Measurements from ENCODE around the gene ITSN2.

The ITSN2 gene

DNA sequence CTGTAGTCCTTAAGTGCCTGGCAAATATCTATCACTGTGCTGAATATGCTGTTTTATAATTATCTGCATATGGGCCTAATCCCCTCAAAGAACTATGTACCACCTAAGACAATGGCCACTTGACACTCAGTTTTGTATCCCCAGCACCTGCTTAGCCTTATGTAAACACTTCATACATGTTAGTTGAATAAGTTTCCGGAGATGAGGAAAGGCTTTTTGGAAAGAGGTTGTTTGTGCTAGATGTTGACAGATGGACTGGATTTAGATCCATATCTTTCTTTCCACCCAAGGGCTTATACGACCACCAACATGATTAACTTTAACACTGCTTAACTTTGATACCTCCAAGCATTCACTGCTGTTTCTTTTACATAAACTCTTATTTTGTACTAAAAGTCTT lies 122.2 kb downstream of the ITSN2 start:
- DNase-seq (ENCODE audit: low spot score), result no peak
- in situ Hi-C loops (cut with MboI; ENCODE audit: low sequenced_read_pairs, unreplicated experiment), result loop anchor here (10.0 kb wide), 1 partner anchor 147 kb away; no protein-coding TSS in a partner anchor
- TF ChIP-seq, protein P1, sequence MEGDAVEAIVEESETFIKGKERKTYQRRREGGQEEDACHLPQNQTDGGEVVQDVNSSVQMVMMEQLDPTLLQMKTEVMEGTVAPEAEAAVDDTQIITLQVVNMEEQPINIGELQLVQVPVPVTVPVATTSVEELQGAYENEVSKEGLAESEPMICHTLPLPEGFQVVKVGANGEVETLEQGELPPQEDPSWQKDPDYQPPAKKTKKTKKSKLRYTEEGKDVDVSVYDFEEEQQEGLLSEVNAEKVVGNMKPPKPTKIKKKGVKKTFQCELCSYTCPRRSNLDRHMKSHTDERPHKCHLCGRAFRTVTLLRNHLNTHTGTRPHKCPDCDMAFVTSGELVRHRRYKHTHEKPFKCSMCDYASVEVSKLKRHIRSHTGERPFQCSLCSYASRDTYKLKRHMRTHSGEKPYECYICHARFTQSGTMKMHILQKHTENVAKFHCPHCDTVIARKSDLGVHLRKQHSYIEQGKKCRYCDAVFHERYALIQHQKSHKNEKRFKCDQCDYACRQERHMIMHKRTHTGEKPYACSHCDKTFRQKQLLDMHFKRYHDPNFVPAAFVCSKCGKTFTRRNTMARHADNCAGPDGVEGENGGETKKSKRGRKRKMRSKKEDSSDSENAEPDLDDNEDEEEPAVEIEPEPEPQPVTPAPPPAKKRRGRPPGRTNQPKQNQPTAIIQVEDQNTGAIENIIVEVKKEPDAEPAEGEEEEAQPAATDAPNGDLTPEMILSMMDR (IDR thresholded peaks at IDR 0.05; ENCODE audit: borderline replicate concordance, control extremely low read depth, extremely low read depth, insufficient read depth, missing control alignments), result no peak

DNA sequence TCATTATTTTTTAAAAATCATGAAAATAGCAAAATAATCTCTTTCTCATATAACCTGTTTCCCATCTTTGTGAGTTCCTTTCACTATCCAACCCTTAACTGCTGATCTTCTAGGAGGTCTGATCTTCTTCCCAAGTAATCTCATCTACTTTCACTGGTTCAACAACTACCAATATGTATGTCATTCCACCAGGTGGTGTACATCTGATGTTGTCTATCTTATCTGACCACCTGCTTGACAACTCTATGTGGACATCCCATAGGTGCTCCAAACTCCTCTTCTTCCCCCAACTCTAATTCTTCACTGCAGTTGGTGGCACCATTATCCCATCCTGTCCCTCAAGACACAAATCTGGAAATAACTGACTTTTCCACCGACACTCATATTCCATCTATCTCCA lies 123.0 kb downstream of the ITSN2 start:
- in situ Hi-C loops (cut with MboI; ENCODE audit: low sequenced_read_pairs, unreplicated experiment), result loop anchor here (10.0 kb wide), 1 partner anchor 147 kb away; no protein-coding TSS in a partner anchor
- TF ChIP-seq, protein P1 (IDR thresholded peaks at IDR 0.05; ENCODE audit: borderline replicate concordance, control extremely low read depth, extremely low read depth, insufficient read depth, missing control alignments), result peak; percentile 14
- DNase-seq (ENCODE audit: low spot score), result no peak

DNA sequence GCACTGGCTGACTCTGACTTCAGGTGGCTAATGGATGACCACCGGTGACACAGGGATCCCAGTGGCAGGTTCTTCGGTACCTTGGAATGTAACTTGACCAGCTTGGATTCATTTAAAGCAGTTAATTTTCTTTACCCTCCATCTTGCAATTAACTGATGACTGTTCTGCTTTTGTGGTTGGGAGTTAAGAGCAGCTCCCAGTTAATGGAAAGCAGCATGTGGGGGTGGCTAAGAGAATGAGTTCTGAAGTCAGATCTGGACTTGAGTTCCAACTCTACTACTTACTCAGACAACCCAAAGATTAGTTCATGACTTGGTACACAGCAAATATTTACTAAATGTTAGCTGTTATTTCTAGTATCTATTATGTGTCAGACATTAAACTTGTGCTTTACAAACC lies 127.0 kb downstream of the ITSN2 start:
- in situ Hi-C loops (cut with MboI; ENCODE audit: low sequenced_read_pairs, unreplicated experiment), result loop anchor here (10.0 kb wide), 1 partner anchor 151 kb away; no protein-coding TSS in a partner anchor
- no peak for DNase-seq (ENCODE audit: low spot score)
- TF ChIP-seq, protein P1 (IDR thresholded peaks at IDR 0.05; ENCODE audit: borderline replicate concordance, control extremely low read depth, extremely low read depth, insufficient read depth, missing control alignments), result no peak

DNA sequence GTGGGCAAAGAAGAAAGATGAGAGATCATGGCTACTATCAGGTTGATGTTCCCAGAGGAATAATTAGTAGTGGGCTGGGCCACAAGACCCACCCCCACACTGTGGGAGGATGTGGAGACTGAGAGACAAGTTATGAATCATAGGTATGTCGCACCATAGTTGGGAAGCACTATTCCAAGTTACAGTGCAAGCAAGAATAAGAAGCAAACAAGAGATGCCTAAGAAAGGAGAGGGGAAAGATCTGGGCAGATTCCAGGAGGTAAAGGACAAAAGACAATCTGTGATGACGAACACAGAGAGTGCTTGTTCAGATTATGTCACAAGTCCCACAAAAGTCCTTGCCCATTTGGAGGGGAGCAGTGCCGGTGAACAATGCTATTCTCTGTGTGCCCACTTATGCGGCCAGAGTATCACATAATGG lies 128.9 kb downstream of the ITSN2 start:
- TF ChIP-seq, protein P1 (IDR thresholded peaks at IDR 0.05; ENCODE audit: borderline replicate concordance, control extremely low read depth, extremely low read depth, insufficient read depth, missing control alignments), result no peak
- DNase-seq (ENCODE audit: low spot score), result no peak
- in situ Hi-C loops (cut with MboI; ENCODE audit: low sequenced_read_pairs, unreplicated experiment), result loop anchor here (10.0 kb wide), 1 partner anchor 153 kb away; no protein-coding TSS in a partner anchor

DNA sequence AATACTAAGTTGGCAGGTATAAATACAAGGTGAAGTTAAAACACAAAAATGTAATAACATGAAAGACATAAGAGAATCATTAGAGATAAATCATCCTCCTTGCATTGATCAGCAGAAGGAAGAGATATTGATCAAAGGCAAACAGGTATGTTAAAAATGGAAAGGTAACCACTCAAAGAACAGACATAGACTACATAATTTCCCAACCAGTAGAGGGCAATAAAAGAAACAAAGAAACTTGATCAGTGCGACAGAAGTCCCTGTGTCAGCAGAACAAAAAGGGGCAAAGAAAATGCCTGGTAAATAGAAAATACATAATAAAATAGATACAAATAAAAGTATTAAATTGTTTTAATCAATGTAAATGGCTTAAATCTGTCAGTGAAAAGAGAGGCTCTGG lies 131.9 kb downstream of the ITSN2 start:
- TF ChIP-seq, protein P1 (IDR thresholded peaks at IDR 0.05; ENCODE audit: borderline replicate concordance, control extremely low read depth, extremely low read depth, insufficient read depth, missing control alignments), result no peak
- in situ Hi-C loops (cut with MboI; ENCODE audit: low sequenced_read_pairs, unreplicated experiment), result no loop called here
- peak; percentile 30 for DNase-seq (ENCODE audit: low spot score)

DNA sequence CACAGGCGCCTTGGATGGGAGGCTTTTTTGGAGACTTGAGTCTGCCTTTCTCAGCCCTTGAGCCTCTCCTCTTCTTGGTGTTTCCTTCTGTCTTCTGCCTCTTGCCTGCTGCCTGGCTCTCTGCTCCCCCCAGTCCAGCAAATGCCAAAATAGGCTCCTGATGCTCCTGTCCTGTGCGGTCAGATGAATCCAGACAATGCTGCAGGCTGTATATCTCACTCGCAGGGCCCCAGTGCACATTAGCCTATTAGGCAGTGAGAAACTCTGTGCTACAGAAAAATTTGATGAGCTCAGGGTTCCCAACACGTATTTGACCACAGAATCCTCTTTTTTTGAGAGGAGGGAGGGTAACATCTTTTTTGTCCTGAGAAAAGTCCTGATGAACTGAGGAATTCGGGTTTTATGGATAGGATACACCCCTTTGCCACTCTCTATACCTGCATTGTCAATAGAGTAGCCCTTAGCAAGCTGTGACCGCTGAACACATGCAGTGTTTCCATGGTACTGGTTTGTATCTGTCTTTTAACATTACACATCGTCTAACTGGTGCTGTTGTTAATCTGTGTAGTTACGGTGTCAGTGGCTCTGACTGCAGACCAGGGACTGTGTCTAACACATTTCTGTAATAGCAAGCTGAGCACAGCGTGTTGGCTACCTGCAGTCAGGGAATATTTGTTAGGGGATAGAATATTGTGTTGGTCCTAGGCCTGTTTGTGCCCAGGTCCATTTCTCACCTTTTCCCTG lies 134.7 kb downstream of the ITSN2 start:
- in situ Hi-C loops (cut with MboI; ENCODE audit: low sequenced_read_pairs, unreplicated experiment), result no loop called here
- no peak for DNase-seq (ENCODE audit: low spot score)
- TF ChIP-seq, protein P1 (IDR thresholded peaks at IDR 0.05; ENCODE audit: borderline replicate concordance, control extremely low read depth, extremely low read depth, insufficient read depth, missing control alignments), result no peak
